Stimulated activated CD4-positive, alpha-beta T cell treated with anti-CD3 and anti-CD28 coated beads, Interleukin-15, amount 100 ng/mL, for 1 hour (primary cell): ENCODE results near the gene MTHFD1.

Source experiments
- DNase-seq, 2 donors: peaks; one replicate each; pipeline ENCODE4 v3.0.0-alpha.2; 2020; ENCODE audit warnings: low read depth in 1 of 2, low spot score in 1 of 2

MTHFD1 gene

DNA sequence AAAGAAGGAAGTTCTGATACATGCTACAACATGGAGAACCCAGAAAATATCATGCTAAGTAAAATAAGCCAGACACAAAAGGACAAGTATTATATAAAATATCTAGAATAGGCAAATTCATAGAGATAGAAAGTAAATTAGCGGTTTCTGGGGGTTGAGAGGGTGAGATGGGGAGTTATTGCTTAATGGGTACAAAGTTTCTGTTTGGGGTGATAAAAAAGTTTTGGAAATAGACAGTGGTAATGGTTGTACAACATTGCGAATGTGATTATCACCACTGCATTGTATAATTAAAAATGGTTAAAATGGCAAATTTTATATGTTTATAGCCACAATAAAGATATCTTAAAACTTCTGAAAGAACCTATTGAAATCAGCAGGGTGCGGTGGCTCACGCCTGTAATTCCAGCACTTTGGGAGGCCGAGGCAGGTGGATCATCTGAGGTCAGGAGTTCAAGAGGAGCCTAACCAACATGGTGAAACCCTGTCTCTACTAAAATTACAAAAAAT is 100.5 kb downstream of the MTHFD1 start:
- DNase-seq: no peak

DNA sequence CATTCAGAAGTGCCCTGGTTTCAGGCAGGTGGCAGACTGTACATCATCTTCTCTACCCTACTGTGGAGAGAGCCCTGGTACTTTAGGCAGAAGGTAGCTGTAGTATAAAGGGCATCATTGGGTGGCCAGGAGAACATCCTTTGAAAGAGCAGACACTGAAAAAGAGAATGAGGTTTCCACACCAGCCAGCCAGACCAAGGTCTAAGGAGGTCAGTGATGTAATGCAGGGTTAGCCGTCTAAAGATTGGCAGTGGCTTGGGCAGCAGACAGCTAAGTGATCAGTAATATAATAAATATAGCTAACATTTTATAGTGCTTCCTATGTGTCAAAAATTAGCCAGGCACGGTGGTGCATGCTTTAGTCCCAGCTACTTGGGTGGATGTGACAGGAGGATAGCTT is 103.5 kb downstream of the MTHFD1 start:
- DNase-seq: no peak

DNA sequence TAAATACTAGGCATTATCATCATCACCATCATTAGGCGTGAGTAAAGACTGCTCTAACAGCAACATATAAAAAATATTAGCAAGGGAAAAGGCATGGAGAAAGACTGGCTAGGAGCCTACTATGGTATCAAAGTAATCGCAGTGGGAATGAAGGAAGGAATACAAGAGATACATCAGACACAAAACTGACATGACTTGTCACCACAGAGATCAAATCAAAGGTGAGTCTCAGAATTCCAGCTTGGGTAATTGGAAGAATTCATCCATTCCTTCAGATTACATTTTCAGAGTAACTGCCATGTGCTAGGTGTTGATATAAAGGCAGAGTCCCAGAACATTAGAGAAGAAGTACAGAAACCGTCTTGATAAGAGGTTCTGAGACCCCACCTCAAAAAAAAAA is 105.3 kb downstream of the MTHFD1 start:
- DNase-seq: no peak

DNA sequence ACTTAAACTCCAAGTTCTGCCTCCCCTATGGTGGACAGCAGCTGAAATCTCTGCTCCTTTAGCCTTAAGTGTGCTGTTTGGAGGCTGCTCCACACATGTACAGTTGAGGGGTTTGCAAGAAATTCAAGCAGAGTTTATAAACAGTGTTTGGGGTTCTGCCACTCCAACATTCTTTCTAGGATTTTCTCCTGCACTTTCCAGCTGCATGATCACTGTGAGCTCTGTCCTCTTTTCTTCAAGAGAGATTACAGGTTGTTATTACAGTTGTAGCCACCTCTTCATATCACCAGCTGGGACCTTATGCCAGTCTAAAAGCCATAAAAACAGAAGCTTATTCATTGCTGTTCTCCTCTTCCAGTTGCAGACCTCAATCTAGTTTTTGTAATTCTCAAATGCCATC is 107.1 kb downstream of the MTHFD1 start:
- DNase-seq: no peak

DNA sequence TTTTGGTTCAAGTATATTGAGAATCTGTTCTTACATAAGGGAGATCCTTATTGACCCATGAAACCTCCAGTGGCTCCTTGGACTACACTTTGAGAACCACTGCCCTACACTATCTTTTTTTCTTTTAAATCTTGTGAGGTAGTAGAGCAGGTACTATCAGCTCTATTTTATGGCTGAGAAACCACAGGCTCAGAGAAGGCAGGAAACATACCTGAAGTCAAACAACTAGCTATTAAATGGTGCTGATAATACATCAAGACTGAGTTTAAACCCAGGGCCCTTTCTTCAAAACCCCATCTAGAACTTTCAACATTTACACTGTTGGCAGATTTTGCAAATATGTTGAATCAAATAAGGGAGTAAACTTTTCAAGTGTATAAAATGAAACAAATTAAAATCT is 108.6 kb downstream of the MTHFD1 start:
- DNase-seq: no peak

DNA sequence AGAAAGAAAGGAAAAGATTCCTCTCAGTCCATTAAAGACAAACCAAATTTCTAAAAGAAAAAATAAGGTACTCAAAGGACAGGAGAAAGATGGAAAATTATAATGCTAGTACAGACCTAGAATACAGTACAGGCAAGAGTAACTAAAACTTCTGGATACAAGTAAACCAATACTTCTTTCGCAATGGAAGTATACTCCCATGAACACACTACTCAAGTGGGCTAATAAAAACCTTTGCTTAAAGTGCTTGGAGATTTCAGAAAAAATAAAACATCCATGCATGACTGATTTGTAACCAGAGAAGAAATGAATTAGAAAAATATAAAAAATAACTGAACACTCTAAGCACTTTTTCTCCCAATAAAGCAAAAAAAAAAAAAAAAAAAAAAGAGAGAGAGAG is 111.9 kb downstream of the MTHFD1 start:
- no peak for DNase-seq

DNA sequence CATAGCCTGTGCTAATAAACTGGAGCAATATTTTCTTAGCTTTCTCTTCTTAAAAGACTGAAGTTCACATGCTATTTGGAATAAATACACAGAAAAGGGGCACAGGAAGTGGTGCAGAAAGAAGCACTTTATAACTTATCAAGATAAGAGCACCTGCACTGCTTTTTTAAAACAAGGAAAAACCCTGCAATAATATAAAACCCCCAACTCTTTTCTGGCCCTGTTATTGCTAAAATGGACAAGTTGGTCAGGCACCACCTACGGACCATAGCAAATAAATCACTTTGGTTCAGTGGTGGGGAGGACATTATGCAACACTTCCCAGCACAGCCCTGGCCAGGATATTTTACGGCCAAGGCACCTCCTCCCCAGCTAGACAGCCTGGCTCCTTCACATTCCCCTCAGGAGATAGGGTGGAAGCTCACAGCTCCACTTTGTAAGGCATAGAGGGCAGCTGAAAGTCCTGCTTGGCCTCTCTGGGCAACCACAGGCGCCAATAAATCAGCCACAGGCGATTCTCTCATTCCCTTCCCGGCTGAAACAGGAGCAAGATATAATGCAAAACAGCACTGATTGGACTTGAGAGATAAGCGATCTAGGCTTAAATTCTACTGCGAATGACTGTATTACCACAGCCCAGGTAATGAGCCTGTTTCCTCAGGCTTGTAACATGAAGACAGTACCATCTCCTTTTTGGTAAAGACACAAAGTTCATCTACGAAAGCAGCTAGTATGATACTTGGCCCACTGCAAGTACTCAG is 113.4 kb downstream of the MTHFD1 start:
- DNase-seq: no peak

DNA sequence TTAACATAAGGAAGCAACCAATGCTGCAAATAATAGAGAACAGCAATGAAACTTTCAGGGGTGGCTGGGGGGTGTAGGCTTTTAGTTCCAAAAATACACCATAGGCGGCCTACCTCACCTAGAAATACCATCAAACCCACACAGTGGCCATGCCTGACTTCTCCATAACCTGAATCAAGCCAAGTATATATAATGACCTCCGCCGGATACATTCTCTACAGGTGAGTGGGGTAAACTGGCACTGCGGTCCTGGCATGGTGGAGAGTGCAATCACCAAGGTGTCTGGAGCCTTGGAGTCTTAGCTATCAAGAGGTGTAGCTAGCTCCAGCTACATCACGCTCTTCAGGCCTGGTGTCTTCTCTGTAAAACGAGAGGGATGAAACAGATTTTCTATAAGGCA is 114.3 kb downstream of the MTHFD1 start:
- DNase-seq: no peak

DNA sequence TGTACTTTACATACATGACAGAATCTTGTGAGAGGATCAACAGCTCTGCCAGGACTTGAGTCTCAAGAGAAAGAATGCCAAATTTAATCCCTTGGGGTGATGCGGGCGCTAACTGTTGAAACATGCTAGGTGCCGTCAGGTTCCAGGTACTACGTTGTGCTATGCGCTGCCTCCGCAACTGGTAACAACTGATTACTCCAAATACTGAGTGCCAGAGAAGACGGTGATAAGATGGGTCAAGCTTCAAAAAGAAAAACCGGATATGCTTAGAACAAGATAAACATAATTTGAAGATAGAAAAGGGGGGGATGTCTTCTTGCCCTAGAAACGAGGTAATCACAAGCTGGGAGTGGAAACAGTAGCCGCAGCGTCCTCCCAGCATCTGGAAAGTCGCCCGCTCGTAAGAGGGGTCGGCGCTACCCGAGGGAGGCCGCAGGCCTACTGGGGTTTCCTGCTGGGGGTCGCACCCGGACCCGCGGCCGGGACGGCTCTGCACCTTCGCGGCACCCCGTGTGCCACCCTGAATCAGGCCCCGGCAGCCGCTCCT is 114.8 kb downstream of the MTHFD1 start:
- no peak for DNase-seq

DNA sequence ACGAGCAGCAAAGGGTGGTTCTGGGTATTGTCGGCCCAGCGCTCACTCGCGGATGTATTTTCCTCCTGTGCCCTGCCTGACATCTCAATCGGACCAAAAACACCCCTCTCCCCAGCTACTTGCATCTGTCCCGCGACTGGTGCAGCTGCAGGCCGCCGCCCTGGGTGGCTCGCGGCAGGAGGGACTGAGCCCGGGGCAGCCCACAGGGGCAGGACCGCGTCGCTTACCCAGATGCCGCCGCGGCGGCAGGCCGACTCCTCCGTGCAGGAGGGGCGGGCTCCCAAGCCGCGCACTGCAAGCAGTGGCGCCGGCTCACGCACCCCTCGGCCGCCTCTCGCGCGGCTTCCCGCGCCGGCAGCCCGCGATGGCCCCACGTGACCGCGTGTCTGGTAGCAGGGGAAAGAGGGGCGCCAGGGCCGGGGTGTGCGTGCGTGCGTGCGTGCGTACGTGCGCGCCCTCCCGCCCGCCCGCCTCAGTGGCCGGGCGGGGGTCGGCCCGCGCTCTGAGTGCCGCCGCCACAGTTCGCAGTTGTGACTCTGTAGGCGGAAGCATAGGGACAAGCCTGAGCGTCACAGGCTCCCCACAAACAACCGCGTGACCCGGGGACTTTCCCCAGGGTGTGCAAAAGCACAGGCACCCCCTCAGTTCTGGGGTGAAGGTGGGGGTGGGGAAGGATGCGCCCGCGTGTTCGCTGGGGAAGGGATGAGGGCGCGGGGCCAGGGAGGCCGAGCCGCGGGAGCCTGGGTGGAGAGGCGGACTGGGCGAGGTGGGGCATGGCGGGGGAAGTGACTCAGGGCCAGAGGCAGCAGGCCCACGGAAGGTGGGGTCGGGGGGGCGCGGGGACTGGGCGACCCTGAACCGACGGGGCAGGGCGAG is 115.5 kb downstream of the MTHFD1 start, which contains the start of gene ZBTB25:
Gene ZBTB25, minus strand, starts transcription at position 405 of the 876 bp plus-strand sequence. CDS start 13,305 bp downstream, outside the sequence.
- DNase-seq: peak; percentile 81 to 89

DNA sequence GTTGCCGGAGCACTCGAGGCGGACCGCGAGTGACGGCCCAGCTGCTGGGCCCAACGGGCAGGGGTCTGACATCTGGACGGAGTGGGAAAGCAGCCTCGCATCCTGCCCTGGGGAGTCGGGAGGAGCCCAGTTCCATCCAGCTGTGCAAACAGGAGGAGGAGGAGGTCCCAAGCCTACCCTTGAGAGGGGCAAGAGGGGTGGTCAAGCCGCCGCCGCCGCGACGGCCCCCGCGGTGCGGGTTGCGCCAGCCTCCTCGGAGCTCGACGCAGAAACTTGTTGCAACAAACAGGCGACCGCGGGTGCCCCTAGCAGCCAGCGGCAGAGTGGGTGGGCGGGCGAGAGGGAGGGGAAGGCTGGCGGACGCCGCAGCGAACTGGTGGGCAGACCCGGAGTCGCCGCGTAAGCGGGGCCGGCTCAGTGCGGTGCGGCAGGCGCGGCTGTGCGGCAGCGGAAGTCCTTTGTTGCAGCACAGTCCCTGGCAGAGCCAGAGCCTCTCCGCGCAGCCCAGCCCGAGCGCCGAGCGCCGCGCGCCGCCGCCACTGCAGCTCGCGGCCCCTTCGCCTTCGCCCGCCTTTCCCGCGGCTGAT is 116.2 kb downstream of the MTHFD1 start, which contains the start of gene ZBTB1:
Gene ZBTB1, plus strand, starts transcription at position 461 of the 587 bp plus-strand sequence. CDS start 16,735 bp downstream, outside the sequence.
- DNase-seq: peak; percentile 63 to 76

DNA sequence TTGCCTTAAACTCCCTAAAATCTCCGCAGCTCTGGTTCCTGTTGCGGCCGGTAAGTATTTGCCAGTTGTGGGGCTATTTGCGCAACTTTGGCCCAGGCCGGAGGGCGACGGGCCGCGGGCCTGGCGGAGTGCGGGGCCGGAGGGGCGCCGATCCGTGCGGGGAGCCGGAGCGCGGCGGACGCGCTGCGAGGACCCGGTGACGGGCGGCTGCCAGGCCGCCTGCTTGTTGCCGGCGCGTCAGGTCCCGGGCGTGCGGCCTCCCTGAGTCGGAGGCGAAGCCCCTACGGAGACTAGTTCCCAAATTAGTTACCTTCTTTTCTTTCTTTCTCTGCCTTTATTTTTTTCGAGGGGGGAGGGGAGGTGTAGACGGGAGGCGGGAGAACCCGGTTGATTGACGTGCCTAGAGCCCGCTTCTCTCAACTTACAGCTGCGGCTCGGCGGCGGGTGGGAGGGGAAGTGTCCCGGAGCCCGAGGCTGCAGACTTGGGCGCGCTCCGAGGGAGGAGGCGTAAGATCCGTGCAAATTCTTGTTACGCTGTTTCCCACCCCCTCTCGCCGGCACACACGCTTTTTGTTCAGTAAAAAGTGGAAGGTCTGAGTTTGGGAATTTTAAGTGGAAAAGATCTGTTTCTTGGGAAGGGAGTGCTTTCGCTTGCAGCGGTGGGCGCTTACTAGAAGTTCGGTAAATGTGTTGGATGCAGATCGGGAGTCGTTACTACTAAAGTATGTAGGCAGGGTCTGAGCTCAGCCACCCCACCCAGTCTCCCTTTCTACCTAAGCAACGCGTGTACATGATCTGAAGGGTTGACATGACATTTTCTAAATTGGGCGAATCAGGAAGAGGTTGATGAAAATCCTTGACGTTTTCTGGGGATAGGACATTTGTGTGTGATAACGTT is 117.0 kb downstream of the MTHFD1 start:
- peak; percentile 55 to 75 for DNase-seq

DNA sequence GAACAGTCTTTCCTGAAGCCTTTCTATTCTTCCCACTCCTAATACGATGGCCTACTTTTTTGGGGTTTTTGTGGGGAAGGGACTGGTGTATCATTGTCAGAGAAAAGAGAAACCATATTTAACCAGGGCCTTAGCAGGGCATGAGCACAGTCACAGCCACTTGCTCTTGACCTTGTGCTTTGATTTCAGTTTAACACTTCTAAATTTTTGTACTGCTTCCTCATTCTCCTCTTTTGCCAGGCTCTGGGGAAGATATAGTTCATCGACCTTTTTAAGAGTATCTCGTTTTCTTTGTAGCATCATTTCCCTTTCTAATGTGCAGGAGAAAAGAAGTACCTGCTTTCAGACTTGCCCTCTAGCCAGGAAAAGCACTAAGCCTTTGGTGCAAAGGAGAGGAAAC is 118.6 kb downstream of the MTHFD1 start:
- DNase-seq: no peak

DNA sequence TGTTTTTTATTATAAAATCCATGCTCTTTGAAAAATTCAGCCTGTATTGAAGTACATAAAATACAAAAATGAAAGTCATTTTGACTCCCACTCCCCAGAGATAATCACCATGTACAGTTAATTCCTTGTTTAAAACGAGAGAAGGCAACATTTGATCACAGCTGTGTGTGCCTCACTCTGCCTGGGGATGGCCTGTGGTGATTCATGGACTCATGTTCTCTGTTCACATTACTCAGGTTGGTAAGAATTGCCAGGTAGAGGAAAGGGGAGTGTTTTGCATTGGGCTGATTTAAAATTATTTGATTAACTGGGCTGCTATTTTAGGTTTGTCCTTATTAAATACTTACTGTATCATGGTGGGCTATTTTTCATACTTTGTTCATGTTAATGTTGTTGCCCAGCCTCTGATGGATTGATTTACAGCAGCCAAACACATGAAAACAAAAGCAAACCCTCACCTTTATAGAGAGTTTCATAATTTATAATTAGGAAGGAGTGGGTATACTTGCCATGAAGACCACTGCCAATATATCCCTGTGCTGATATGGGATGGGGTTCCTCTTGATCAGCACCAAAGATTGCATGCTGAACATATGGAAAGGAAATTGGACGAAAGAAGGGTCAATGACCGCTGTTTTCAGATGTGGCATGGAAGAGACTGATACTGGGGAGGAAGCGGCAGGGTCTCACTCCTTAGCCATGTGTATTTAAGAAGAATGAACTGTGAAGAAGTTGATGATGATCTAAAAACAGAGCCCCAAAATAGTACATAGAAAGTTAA is 119.4 kb downstream of the MTHFD1 start:
- no peak for DNase-seq

DNA sequence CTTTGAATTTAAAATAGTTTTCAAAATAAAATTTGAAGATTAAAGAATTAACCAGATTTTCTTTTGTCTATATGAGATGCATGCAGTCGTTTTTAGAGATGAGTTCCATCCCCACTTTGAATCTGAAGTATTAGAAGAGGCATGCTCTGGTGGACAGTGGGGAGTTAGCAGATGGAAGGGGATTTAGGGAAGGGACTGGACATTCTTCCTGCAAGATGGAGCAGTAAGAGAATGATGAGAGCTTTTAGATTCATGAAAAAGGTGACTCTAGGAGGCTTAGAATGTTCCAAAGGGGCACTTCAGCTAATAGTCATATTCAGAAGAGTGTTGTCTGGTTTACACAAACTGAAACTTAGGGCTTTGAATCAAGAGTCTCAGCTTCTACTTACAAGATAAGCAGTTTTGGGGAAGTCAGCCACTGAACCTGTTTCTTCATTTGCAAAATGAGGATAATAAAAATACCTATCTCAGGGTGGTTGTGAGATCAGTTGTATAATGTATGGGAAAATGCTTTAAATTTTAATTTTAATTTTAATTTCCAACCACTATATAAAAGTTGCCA is 120.1 kb downstream of the MTHFD1 start:
- DNase-seq: no peak

DNA sequence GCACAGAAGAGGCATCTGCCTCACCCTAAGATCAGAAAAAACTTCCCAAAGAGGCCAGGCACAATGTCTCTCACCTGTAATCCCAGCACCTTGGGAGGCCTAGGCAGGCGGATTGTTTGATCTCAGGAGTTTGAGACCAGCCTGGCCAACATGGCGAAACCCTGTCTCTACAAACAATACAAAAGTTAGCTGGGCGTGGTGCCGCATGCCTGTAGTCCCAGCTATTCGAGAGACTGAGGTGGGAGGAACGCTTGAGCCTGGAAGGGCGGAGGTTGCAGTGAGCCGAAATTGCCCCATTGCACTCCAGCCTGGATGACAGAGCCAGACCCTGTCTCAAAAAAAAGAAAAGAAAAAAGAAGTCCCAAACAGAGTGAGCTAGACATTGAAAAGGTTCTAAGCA is 120.9 kb downstream of the MTHFD1 start:
- no peak for DNase-seq
